Activated CD4-positive, CD25-positive, alpha-beta regulatory T cell (primary cell): Measurements from ENCODE around the gene ARHGDIB.

Experiments
- DNase-seq, 4 experiments: peaks; one replicate each; lab custom pipeline; 2025; lab: John Stamatoyannopoulos, UW

The ARHGDIB gene

GRCh38 chr12:14930299-14930698 lies 31.1 kb downstream of the ARHGDIB start:
- DNase-seq: no peak

- DNase-seq: no peak
Observed at GRCh38 chr12:14928931-14929330, 32.5 kb downstream of the ARHGDIB start.

DNA sequence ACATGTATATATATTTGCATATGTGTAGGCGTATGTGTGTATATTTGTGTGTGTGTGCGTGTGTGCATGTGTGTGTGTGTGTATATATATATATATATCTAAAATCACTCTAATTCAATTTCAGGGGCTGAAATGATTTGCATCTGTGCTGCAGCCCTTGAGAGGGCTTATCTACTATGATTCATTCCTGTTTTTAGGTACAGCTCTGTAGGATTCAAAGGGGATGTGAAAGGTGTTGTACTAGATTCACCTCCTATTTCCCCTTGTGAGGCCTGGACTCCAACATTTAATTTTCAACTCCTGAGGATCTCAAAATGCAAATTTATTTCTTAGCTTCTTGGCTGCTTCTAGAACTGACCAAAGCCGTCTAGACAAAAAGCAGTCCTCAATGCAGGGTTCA lies 34.1 kb downstream of the ARHGDIB start:
- no peak for DNase-seq

GRCh38 chr12:14924541-14924940 lies 36.9 kb downstream of the ARHGDIB start:
- no peak for DNase-seq

- no peak for DNase-seq
Observed at GRCh38 chr12:14923944-14924343, 37.5 kb downstream of the ARHGDIB start.

GRCh38 chr12:14921218-14921617 lies 40.2 kb downstream of the ARHGDIB start:
- no peak for DNase-seq

GRCh38 chr12:14920475-14921126 lies 40.8 kb downstream of the ARHGDIB start:
- DNase-seq: no peak

GRCh38 chr12:14919455-14919854 lies 41.9 kb downstream of the ARHGDIB start:
- DNase-seq: no peak

DNA sequence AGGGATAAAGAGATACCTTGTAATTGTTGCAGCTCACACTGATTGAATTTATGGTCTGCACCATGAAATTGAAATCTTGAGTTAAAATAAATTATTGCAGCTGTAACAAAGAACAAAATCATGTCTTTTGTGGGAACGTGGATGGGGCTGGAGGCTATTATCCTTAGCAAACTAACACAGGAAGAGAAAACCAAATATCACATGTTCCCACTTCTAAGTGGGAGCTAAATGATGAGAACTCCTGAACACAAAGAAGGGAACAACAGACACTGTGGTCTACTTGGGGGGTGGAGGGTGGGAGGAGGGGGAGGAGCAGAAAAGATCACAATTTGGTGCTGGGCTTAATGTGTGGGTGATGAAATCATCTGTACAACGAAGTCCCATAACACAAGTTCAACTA lies 45.7 kb downstream of the ARHGDIB start:
- DNase-seq: no peak

GRCh38 chr12:14913381-14913781 lies 48.0 kb downstream of the ARHGDIB start:
- no peak for DNase-seq

- DNase-seq: no peak
Observed at GRCh38 chr12:14911131-14911530, 50.3 kb downstream of the ARHGDIB start.

DNA sequence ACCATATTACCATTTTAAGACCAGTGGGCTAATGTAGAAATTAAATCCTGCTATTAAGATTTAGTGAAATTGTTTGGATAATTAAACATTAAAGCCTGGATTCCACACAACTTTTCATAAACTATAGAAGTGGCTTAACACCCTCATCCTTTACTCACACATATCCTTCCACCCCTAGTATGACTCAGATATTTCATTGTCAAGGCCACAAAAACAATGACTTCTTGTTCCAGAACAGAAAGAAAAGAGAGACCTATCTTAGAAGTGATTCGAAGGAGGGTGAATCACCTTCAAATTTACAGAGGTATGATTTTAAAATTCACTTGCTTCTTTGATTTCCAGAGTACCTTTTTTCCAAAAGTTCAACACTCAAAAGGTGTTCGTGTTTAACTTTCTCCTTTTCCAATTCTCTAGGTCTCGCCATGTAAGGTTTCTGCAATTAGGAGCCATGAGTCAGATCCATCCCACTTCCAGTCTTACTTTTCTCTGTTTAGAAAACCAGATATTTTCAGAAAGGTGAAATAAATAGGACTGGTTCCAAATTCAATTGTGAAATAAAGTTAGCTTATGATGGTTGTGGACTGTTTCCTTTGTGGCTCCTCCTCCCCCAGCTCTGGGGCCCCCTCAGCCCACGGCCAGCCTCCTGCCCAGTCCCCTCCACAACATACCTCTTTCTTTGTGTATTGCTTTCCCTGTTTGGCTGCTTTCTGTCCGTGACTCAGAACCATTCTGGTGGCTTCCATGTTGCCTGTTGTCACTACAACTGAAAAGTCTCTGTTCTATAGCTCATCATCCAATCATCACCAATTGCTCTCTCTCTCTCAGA lies 51.1 kb downstream of the ARHGDIB start:
- no peak for DNase-seq

- no peak for DNase-seq
Observed at GRCh38 chr12:14907953-14908352, 53.4 kb downstream of the ARHGDIB start.

DNA sequence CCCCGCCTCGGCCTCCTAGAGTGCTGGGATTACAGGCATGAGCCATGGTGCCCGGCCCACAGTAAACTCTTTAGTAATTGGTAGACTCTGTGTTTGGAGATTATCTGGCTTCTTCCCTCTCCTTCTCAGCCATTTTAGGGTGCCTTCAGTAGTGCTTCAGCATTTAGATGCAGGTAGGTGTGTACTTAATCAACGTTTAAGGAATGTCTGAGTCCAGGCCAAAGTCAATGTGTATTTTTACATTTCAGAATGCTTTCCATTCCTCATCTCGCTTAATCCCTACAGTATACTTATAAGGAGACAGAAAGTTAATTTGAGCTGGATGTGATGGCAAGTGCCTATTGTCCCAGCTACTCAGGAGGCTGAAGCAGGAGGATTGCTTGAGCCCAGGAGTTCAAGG lies 55.3 kb downstream of the ARHGDIB start:
- DNase-seq: no peak

GRCh38 chr12:14905269-14906004 lies 56.0 kb downstream of the ARHGDIB start:
- no peak for DNase-seq

DNA sequence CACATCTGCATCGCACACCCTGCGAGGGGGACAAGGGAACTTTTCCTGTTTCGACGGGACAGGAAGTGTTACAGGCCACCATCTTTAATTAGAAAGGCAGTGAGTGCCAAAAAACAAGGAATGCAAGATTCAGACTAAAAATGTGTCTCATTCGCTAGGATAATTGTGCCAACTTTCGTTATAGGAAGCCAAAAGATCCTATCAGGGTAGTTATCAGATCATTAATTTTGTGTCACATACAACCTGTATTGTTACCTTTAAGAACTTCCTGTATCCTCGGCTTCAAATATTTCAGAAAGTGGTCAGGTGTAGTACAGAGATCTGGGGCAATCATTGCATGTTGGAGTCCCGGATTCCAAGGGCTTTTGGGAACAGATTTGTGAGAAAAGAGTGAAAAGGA lies 56.5 kb downstream of the ARHGDIB start:
- no peak for DNase-seq

DNA sequence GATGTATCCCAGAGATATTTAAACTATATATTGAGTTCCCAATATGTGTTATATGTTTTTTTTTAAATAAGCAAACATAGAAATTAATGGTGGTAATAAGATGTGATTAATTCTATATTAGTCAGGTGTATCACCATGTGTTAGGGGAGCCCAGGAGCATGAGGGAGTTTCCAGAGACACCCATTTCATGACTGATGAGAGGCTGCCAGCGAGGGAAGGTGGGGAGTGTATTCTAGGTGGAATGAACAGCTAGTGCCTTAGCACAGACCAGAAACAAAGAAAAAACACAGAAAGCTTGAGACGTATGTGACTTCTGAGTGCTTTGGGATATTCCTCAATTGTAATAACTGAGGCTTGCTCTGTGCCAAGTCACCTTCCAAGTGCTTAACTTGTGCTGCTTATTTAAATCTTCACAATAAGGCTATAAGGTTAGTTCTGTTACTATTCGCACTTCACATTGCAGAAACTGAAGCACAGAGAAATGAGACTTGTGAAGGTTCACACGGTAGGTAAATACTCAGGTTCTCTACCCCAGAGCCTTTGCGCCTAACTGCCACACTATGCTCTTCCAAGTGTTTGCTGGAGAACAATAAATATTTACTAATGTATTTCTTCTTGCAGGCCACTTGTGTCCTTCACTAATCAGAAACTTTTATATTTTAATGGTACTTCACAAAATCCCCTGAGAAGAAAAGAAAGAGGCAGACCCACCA lies 57.9 kb downstream of the ARHGDIB start:
- no peak for DNase-seq

DNA sequence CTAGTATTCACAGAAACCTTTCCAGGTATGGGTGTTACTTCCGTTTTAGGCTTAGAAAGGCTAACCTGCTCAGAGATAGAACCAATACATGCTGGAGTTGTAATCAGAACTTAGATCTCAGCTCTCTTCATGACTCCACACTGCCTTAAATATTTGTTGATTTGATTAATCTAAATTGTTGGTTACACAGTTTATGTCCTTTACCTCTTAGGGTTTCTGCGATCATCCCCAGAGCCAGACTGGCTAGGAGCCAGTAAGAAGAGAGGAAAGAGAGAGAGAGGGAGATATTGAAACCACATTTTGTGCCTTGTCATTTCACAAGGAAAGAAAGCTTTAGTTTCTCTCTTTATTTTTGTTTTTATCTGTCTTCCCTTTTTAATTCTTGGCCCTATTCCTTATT lies 58.9 kb downstream of the ARHGDIB start:
- no peak for DNase-seq

DNA sequence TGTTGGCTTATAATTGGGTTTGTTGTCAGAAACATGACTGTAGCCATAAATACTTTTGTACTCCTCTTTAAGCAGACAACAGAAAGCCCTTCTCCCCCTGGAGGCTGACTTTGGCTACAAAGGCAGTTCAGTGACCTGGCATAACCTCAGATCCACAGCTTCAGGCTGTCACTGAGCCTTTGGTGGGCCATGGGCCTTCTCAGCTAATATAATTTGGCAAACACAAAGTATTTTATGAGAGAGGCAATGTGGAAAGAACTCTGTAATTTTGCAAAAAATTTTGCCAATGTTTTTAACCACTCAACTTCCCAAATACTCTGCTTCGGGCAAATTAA lies 60.2 kb downstream of the ARHGDIB start:
- DNase-seq: no peak

DNA sequence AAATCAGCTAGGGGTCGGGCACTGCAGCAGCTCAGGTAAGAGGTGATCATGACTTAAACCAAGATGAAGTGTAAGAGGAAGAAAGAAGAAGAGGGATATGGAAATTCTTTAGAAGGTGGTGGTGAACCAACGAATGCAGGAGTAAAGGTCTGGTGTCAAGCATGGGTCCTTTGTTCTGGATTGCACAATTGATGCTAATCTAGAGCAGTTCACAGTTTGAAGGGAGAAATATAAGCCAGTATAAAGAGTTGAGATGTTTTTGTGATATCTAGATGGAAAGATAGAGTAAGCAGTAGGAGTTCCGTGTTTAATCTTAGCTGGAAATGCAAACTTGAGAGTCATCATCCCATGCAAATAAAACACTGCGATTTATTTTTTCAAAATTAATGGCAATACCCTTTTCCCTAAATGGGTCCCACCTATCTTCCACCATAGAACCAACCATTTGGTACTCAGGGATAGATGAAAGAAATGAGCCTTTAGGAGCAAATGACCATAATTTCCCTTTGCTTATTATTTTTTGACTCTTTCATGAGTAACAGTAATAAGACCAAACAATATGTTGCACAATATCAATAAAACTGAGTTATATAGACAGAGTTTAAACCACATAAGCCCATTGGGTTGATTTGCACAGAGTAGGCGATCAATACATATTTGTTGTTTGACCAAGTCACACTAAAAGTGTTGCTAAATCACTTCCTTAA lies 60.7 kb downstream of the ARHGDIB start:
- DNase-seq: no peak

- DNase-seq: no peak
Observed at GRCh38 chr12:14896521-14897169, 64.8 kb downstream of the ARHGDIB start.
